ENCODE data around the gene ITGAL.
A peak's percentile ranks its signal among the peaks of the same experiment; 100 is the strongest.
"Not testable (repeated sequence)": the region's sequence is repeated elsewhere in the genome, so short reads cannot be mapped to it uniquely, and the experiment has no call there.

The ITGAL gene

GRCh38 chr16:30472328-30472942 is at the start of gene ITGAL:
TSS of gene ITGAL (plus strand) at chr16:30472742. CDS start at chr16:30472838, 96 bp downstream.
- DNase-seq, result no peak

- no peak for DNase-seq
These were observed 44.5 kb upstream of the ITGAL start for GRCh38 chr16:30428055-30428454.

GRCh38 chr16:30429418-30429677 is 43.2 kb upstream of the ITGAL start:
- no peak for DNase-seq

GRCh38 chr16:30429678-30430427 is 42.7 kb upstream of the ITGAL start, which contains the start of gene DCTPP1:
TSS of gene DCTPP1 (minus strand) at chr16:30430030. CDS start at chr16:30429980, 50 bp downstream.
- DNase-seq, result peak; percentile 95

GRCh38 chr16:30430428-30430970 is 42.0 kb upstream of the ITGAL start:
- no peak for DNase-seq

- DNase-seq, result no peak
These were observed 37.7 kb upstream of the ITGAL start for GRCh38 chr16:30434852-30435251.

GRCh38 chr16:30437511-30438046 is 35.0 kb upstream of the ITGAL start:
- DNase-seq, result no peak

- no peak for DNase-seq
These were observed 33.7 kb upstream of the ITGAL start for GRCh38 chr16:30438835-30439234.

GRCh38 chr16:30439720-30440348 is 32.7 kb upstream of the ITGAL start:
- DNase-seq, result no peak

GRCh38 chr16:30443631-30444030 is 28.9 kb upstream of the ITGAL start:
- no peak for DNase-seq

- DNase-seq, result no peak
These were observed 28.1 kb upstream of the ITGAL start for GRCh38 chr16:30444231-30445148.

- no peak for DNase-seq
These were observed 27.5 kb upstream of the ITGAL start for GRCh38 chr16:30445149-30445407.

- peak; percentile 85 for DNase-seq
These were observed 26.9 kb upstream of the ITGAL start, which contains the start of gene SEPHS2 for GRCh38 chr16:30445408-30446202. TSS of gene SEPHS2 (minus strand) at chr16:30445874. CDS start at chr16:30445727, 147 bp downstream.

GRCh38 chr16:30446203-30446595 is 26.3 kb upstream of the ITGAL start:
- no peak for DNase-seq

- DNase-seq, result no peak
These were observed 24.9 kb upstream of the ITGAL start for GRCh38 chr16:30447512-30448226.

GRCh38 chr16:30449116-30449435 is 23.5 kb upstream of the ITGAL start:
- no peak for DNase-seq

GRCh38 chr16:30452709-30453580 is 19.6 kb upstream of the ITGAL start:
- DNase-seq, result not testable (repeated sequence)

GRCh38 chr16:30456302-30456701 is 16.2 kb upstream of the ITGAL start:
- no peak for DNase-seq

- DNase-seq, result no peak
These were observed 15.3 kb upstream of the ITGAL start for GRCh38 chr16:30457256-30457655.

All from NCI-H1417 treated with DMSO at 0.1 percent for 48 hours (cell line).